Liver (tissue), 9 donors: Measurements from ENCODE around the gene SEMA4C. TPM values are rescaled to one million over a fixed set of nuclear protein-coding genes. Genes with fewer than 3 reads are reported as not detected.

Source experiments
- DNase-seq: peaks from one replicate; pipeline ENCODE4 v3.0.0-alpha.2; 2017; ENCODE audit warnings: low spot score
- H3K27ac ChIP-seq, 2 donors: one replicate each; pipeline ENCODE4 v1.7.0; 2013; ENCODE audit warnings: inconsistent platforms in 2 of 2, low read length in 2 of 2, control low read depth in 1 of 2, low read depth in 1 of 2, mild to moderate bottlenecking in 1 of 2
- H3K27me3 ChIP-seq, 4 donors: one replicate each; pipeline versions ENCODE4 v1.6.1 to v1.7.0; 2013; ENCODE audit warnings: low read length in 3 of 4, inconsistent platforms in 1 of 4, mild to moderate bottlenecking in 1 of 4, moderate library complexity in 1 of 4; ENCODE audit not compliant: control insufficient read depth in 4 of 4, insufficient read depth in 4 of 4
- H3K36me3 ChIP-seq, 4 donors: one replicate each; pipeline versions ENCODE4 v1.6.1 to v1.7.0; 2013; ENCODE audit warnings: low read length in 3 of 4, mild to moderate bottlenecking in 3 of 4, low read depth in 1 of 4, moderate library complexity in 1 of 4; ENCODE audit not compliant: control insufficient read depth in 4 of 4, insufficient read depth in 3 of 4
- H3K4me1 ChIP-seq, 4 donors: one replicate each; pipeline versions ENCODE4 v1.6.1 to v1.7.0; 2013; ENCODE audit warnings: low read length in 3 of 4, mild to moderate bottlenecking in 3 of 4, moderate library complexity in 1 of 4; ENCODE audit not compliant: control insufficient read depth in 4 of 4, insufficient read depth in 4 of 4
- H3K4me3 ChIP-seq, 3 donors: one replicate each; pipeline versions ENCODE4 v1.6.1 to v1.7.0; 2013; ENCODE audit warnings: low read length in 3 of 3, control low read depth in 1 of 3, low read depth in 1 of 3, mild to moderate bottlenecking in 1 of 3
- H3K9ac ChIP-seq, 2 donors: one replicate each; pipeline ENCODE4 v1.7.0; 2013; ENCODE audit warnings: low read length in 2 of 2, mild to moderate bottlenecking in 2 of 2, moderate library complexity in 2 of 2, control low read depth in 1 of 2, low read depth in 1 of 2
- H3K9me3 ChIP-seq, 4 donors: one replicate each; pipeline versions ENCODE4 v1.6.1 to v1.7.0; 2013; ENCODE audit warnings: low read length in 3 of 4; ENCODE audit not compliant: control insufficient read depth in 4 of 4
- EGR1 ChIP-seq, 2 donors: IDR thresholded peaks; 2 replicates each; pipeline ENCODE4 v1.6.1; 2016 to 2018; ENCODE audit warnings: antibody characterized with exemption in 2 of 2, low read depth in 2 of 2
- FOXA1 ChIP-seq: IDR thresholded peaks from 2 replicates; pipeline ENCODE4 v1.6.1; 2016; ENCODE audit warnings: antibody characterized with exemption
- FOXA2 ChIP-seq: IDR thresholded peaks from 2 replicates; pipeline ENCODE4 v1.6.1; 2016; ENCODE audit warnings: antibody characterized with exemption
- HNF4A ChIP-seq, 2 donors: conservative IDR thresholded peaks; 2 replicates each; pipeline ENCODE4 v1.6.1; 2016; ENCODE audit warnings: antibody characterized with exemption in 2 of 2, mild to moderate bottlenecking in 2 of 2
- HNF4G ChIP-seq: IDR thresholded peaks from 2 replicates; pipeline ENCODE4 v1.6.1; 2016; ENCODE audit warnings: antibody characterized with exemption
- JUND ChIP-seq, 2 donors: IDR thresholded peaks; 2 replicates each; pipeline ENCODE4 v1.6.1; 2016; ENCODE audit warnings: antibody characterized with exemption in 2 of 2
- NR2F2 ChIP-seq: IDR thresholded peaks from 2 replicates; pipeline ENCODE4 v1.6.1; 2016; ENCODE audit warnings: antibody characterized with exemption
- RAD21 ChIP-seq, 2 donors: IDR thresholded peaks; 2 replicates each; pipeline ENCODE4 v1.6.1; 2016; ENCODE audit warnings: antibody characterized with exemption in 2 of 2, mild to moderate bottlenecking in 2 of 2
- RXRA ChIP-seq, 2 donors: IDR thresholded peaks; 2 replicates each; pipeline ENCODE4 v1.6.1; 2017 to 2018; ENCODE audit warnings: antibody characterized with exemption in 2 of 2, mild to moderate bottlenecking in 1 of 2
- SP1 ChIP-seq: IDR thresholded peaks from 2 replicates; pipeline ENCODE4 v1.6.1; 2018; ENCODE audit warnings: antibody characterized with exemption, mild to moderate bottlenecking
- TAF1 ChIP-seq: conservative IDR thresholded peaks from 2 replicates; pipeline ENCODE4 v1.6.1; 2016; ENCODE audit warnings: antibody characterized with exemption, mild to moderate bottlenecking
- YY1 ChIP-seq: IDR thresholded peaks from 2 replicates; pipeline ENCODE4 v1.6.1; 2016; ENCODE audit warnings: antibody characterized with exemption, mild to moderate bottlenecking
- WGBS: extraction: QIAGEN DNeasy Blood & Tissue Kit; methylation state at CpG from one replicate; pipeline ENCODE4 v1.1.7; 2013; 5-methylcytosine and 5-hydroxymethylcytosine counted together
- polyA plus RNA-seq, 2 donors: library from polyadenylated mRNA; stranded (reverse) in 1 of 2; unstranded in 1 of 2; fragments of 200-250 nt in 1 of 2; fragments of >200 nt in 1 of 2; fragmentation: Nextera tagmentation in 1 of 2; extraction: Ambion mirVana in 1 of 2; gene quantifications; one replicate each; pipeline versions ENCODE4 v1.2.1 to v1.2.3, GENCODE V29; 2013 to 2015
- total RNA-seq, 2 donors: library from RNA; depleted of rRNA; stranded (reverse); fragments of >200 nt; gene quantifications; one replicate each; pipeline ENCODE4 v1.2.3, GENCODE V29; 2014
- TF ChIP-seq, protein P1 (sequence below): IDR thresholded peaks from 2 replicates; pipeline ENCODE4 v1.6.1; 2016; ENCODE audit warnings: antibody characterized with exemption
- TF ChIP-seq, protein P2 (sequence below): IDR thresholded peaks from 2 replicates; pipeline ENCODE4 v1.6.1; 2016; ENCODE audit warnings: antibody characterized with exemption
- TF ChIP-seq, protein P3 (sequence below): IDR thresholded peaks from 2 replicates; pipeline ENCODE4 v1.6.1; 2016; ENCODE audit warnings: antibody characterized with exemption, mild to moderate bottlenecking
- donor health status: healthy.
- donor health status: healthy.
- donor health status: healthy.
- donor health status: healthy.
- donor health status: healthy.

The SEMA4C gene, protein sequence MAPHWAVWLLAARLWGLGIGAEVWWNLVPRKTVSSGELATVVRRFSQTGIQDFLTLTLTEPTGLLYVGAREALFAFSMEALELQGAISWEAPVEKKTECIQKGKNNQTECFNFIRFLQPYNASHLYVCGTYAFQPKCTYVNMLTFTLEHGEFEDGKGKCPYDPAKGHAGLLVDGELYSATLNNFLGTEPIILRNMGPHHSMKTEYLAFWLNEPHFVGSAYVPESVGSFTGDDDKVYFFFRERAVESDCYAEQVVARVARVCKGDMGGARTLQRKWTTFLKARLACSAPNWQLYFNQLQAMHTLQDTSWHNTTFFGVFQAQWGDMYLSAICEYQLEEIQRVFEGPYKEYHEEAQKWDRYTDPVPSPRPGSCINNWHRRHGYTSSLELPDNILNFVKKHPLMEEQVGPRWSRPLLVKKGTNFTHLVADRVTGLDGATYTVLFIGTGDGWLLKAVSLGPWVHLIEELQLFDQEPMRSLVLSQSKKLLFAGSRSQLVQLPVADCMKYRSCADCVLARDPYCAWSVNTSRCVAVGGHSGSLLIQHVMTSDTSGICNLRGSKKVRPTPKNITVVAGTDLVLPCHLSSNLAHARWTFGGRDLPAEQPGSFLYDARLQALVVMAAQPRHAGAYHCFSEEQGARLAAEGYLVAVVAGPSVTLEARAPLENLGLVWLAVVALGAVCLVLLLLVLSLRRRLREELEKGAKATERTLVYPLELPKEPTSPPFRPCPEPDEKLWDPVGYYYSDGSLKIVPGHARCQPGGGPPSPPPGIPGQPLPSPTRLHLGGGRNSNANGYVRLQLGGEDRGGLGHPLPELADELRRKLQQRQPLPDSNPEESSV
- total RNA-seq (10 to 100 TPM; 13.3 to 23.2 TPM), polyA plus RNA-seq (10 to 100 TPM in 1 of 2 donors, 1 to 10 TPM in 1; 3.7 to 13.0 TPM)

DNA sequence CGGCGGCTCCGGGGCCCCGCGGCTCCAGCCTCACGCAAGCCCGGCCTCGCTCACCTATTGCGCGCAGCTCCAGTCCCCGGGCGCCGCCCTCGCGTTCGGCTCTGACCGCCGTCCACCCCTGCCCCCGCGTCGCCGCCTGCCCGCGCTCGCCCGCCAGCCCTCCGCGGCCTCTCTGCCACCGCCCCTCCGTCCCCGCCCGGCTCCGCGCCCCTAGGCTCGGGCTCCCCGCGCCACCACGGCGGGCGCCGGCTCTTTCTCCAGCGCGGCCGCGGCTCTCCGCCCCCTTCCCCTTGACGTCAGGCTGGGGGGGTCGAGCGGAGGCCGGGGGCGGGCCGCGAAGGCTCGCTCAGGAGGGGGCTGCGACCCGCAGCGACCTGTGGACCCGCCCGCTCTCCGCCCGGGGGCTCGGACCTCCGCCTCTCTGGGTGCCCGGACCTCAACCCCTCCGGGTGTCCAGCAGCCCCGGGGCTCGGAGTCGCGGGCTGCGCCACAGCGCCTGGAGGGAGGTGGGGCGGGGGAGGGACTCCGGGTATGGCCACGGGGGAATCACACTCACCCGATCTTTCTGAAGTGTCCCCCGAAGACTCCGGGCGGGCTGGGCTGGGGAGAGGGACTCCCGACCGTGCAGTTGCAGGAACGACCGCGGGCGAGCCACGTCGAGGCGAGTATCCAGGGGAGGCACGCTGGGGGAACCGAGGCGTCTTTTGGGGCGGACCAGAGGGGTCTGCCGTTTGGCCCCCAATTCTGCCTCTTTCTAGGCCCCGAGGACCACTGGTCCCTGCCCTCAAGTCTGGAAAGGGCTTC, at the start of gene SEMA4C:
Gene SEMA4C (minus strand): TSS at position 259 of the 804 bp plus-strand sequence. CDS start 2,194 bp downstream, outside the sequence.
- 5% methylated on average over 93 of the region's 93 CpGs for WGBS
- DNase-seq = peak; percentile 63
- H3K9me3 ChIP-seq = no peaks in the 10 kb centered on the region
- peaks cover 9 to 40% (median 29%) of the 10 kb centered on the region in 4 donors for H3K4me1 ChIP-seq
- peak within 1 kb of the TSS; percentile 65 to 94 (median 87) for H3K4me3 ChIP-seq
- TF ChIP-seq, protein P1, sequence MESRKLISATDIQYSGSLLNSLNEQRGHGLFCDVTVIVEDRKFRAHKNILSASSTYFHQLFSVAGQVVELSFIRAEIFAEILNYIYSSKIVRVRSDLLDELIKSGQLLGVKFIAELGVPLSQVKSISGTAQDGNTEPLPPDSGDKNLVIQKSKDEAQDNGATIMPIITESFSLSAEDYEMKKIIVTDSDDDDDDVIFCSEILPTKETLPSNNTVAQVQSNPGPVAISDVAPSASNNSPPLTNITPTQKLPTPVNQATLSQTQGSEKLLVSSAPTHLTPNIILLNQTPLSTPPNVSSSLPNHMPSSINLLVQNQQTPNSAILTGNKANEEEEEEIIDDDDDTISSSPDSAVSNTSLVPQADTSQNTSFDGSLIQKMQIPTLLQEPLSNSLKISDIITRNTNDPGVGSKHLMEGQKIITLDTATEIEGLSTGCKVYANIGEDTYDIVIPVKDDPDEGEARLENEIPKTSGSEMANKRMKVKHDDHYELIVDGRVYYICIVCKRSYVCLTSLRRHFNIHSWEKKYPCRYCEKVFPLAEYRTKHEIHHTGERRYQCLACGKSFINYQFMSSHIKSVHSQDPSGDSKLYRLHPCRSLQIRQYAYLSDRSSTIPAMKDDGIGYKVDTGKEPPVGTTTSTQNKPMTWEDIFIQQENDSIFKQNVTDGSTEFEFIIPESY = no peak
- TF ChIP-seq, protein P2, sequence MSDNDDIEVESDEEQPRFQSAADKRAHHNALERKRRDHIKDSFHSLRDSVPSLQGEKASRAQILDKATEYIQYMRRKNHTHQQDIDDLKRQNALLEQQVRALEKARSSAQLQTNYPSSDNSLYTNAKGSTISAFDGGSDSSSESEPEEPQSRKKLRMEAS = no peak
- no peak for TF ChIP-seq SP1
- TF ChIP-seq, protein P3, sequence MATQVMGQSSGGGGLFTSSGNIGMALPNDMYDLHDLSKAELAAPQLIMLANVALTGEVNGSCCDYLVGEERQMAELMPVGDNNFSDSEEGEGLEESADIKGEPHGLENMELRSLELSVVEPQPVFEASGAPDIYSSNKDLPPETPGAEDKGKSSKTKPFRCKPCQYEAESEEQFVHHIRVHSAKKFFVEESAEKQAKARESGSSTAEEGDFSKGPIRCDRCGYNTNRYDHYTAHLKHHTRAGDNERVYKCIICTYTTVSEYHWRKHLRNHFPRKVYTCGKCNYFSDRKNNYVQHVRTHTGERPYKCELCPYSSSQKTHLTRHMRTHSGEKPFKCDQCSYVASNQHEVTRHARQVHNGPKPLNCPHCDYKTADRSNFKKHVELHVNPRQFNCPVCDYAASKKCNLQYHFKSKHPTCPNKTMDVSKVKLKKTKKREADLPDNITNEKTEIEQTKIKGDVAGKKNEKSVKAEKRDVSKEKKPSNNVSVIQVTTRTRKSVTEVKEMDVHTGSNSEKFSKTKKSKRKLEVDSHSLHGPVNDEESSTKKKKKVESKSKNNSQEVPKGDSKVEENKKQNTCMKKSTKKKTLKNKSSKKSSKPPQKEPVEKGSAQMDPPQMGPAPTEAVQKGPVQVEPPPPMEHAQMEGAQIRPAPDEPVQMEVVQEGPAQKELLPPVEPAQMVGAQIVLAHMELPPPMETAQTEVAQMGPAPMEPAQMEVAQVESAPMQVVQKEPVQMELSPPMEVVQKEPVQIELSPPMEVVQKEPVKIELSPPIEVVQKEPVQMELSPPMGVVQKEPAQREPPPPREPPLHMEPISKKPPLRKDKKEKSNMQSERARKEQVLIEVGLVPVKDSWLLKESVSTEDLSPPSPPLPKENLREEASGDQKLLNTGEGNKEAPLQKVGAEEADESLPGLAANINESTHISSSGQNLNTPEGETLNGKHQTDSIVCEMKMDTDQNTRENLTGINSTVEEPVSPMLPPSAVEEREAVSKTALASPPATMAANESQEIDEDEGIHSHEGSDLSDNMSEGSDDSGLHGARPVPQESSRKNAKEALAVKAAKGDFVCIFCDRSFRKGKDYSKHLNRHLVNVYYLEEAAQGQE = no peak
- no peak for TF ChIP-seq YY1
- no peak for TF ChIP-seq HNF4G
- TF ChIP-seq RAD21 (IDR thresholded peaks at IDR 0.05) = no peak
- no peak for TF ChIP-seq FOXA1
- H3K27ac ChIP-seq = peak within 1 kb of the TSS; percentile 96 to 97
- peaks cover 0 to 9% (median 2%) of the 10 kb centered on the region in 4 donors for H3K36me3 ChIP-seq
- peak within 1 kb of the TSS; percentile 63 to 67 for H3K9ac ChIP-seq
- no peaks in the 10 kb centered on the region for H3K27me3 ChIP-seq

DNA sequence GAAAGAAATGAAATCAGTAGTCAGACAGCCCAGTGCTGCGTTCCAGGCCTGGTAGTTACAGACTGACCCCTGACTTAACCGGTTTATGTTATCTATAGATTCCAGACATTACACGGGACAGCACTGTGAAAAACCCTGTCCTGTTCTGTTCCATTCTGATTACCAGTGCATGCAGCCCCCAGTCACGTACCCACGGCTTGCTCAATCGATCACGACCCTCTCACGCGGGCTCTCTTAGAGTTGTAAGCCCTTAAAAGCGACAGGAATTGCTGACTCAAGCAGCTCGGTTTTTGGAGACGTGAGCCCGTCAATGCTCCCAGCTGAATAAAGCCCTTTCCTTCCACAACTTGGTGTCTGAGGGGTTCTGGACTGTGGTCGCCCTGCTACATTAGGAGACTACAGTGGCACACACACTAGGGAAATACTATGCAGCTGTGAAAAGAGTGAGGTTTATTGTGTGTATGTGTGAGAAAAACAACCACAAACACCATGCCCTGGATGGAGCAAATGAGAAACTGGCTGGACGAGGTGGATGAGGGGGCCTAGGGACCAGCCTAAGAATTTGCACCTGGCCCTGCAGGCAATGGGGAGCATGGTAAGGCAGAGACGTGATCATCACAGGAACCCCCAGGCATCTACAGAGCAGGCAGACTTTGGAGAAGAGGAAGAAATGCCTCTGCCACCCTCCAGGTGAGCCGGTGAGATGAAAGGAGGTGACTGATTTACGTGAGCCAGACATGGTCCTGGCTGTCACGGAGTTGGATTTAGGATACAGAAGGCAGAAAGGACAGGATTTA, 49.1 kb upstream of the SEMA4C start:
- H3K9ac ChIP-seq = no peak overlapping the region
- 82% methylated on average over 19 of the region's 19 CpGs for WGBS
- H3K4me3 ChIP-seq = no peak overlapping the region
- no peaks in the 10 kb centered on the region for H3K36me3 ChIP-seq
- DNase-seq = no peak
- H3K27me3 ChIP-seq = no peaks in the 10 kb centered on the region
- no peak overlapping the region for H3K27ac ChIP-seq
- peaks cover 6 to 14% (median 11%) of the 10 kb centered on the region in 4 donors for H3K9me3 ChIP-seq
- H3K4me1 ChIP-seq = no peaks in the 10 kb centered on the region
- TF ChIP-seq, protein P3 = no peak
- TF ChIP-seq JUND (IDR thresholded peaks at IDR 0.05) = no peak
- TF ChIP-seq, protein P1 = no peak
- TF ChIP-seq YY1 = no peak
- no peak for TF ChIP-seq FOXA1
- TF ChIP-seq TAF1 = no peak
- TF ChIP-seq FOXA2 = no peak
- no peak for TF ChIP-seq RXRA (IDR thresholded peaks at IDR 0.05)
- no peak for TF ChIP-seq HNF4A (conservative IDR thresholded peaks at IDR 0.05)
- TF ChIP-seq EGR1 (IDR thresholded peaks at IDR 0.05; ENCODE audit: low read depth in 2 of 2) = no peak
- no peak for TF ChIP-seq NR2F2
